MCF 10A (cell line): ENCODE data around the gene PPP2R3C. TPM values are rescaled to one million over a fixed set of nuclear protein-coding genes. Genes with fewer than 3 reads are reported as not detected.

ENCODE experiments used
- BruUV-seq: library from RNA; stranded (reverse); fragments of 400-500 nt; replicated peaks from 2 replicates; lab custom pipeline; 2021; lab: Mats Ljungman, UMichigan
- CTCF ChIA-PET: fragments of 300-600 bp; sonication (Branson Sonifier 250); formaldehyde crosslinking; extraction: SDS; loops from one replicate; lab custom pipeline; 2021; ENCODE audit warnings: antibody characterized with exemption, inconsistent platforms; lab: Yijun Ruan, JAX
- POLR2A ChIA-PET: fragments of 300-600, 350-650 bp; sonication (Branson Sonifier 250); formaldehyde crosslinking; extraction: SDS; loops from one replicate; lab custom pipeline; 2020; ENCODE audit warnings: antibody characterized with exemption, inconsistent platforms; lab: Yijun Ruan, JAX
- DNase-seq: peaks from one replicate; pipeline ENCODE4 v3.0.0-alpha.2; 2018; ENCODE audit not compliant: unreplicated experiment
- H3K27ac Mint-ChIP-seq: one replicate; pipeline ENCODE4 v1.8.0; 2022; ENCODE audit warnings: mild to moderate bottlenecking, low read depth, mixed read lengths; ENCODE audit not compliant: unreplicated experiment
- H3K27me3 Mint-ChIP-seq: one replicate; pipeline ENCODE4 v1.8.0; 2022; ENCODE audit warnings: mixed read lengths; ENCODE audit not compliant: insufficient read depth, unreplicated experiment
- H3K36me3 Mint-ChIP-seq: one replicate; pipeline ENCODE4 v1.8.0; 2022; ENCODE audit warnings: mild to moderate bottlenecking, moderate library complexity, mixed read lengths; ENCODE audit not compliant: insufficient read depth, unreplicated experiment
- H3K4me1 Mint-ChIP-seq: one replicate; pipeline ENCODE4 v1.8.0; 2022; ENCODE audit warnings: mixed read lengths; ENCODE audit not compliant: insufficient read depth, unreplicated experiment
- H3K4me3 Mint-ChIP-seq: one replicate; pipeline ENCODE4 v1.8.0; 2022; ENCODE audit warnings: mild to moderate bottlenecking, moderate library complexity, mixed read lengths; ENCODE audit not compliant: unreplicated experiment
- H3K9me3 Mint-ChIP-seq: one replicate; pipeline ENCODE4 v1.8.0; 2022; ENCODE audit warnings: mixed read lengths; ENCODE audit not compliant: unreplicated experiment
- intact Hi-C: fragments of 100-400 bp; cut with micrococcal nuclease; formaldehyde crosslinking; loops from 2 replicates; pipeline ENCODE4 v1.14.1; 2022
- total RNA-seq: library from RNA; stranded (reverse); gene quantifications from 2 replicates; pipeline ENCODE4 v1.2.3, GENCODE V29; 2022
- TF ChIP-seq, protein P1 (sequence below): fragments of 200-600 bp; IDR thresholded peaks from one replicate; pipeline ENCODE4 v1.8.0; 2022; ENCODE audit warnings: antibody characterized with exemption, mild to moderate bottlenecking; ENCODE audit not compliant: unreplicated experiment

Gene PPP2R3C
- total RNA-seq, 1 experiment from 2014 or later = 21.6 TPM

DNA sequence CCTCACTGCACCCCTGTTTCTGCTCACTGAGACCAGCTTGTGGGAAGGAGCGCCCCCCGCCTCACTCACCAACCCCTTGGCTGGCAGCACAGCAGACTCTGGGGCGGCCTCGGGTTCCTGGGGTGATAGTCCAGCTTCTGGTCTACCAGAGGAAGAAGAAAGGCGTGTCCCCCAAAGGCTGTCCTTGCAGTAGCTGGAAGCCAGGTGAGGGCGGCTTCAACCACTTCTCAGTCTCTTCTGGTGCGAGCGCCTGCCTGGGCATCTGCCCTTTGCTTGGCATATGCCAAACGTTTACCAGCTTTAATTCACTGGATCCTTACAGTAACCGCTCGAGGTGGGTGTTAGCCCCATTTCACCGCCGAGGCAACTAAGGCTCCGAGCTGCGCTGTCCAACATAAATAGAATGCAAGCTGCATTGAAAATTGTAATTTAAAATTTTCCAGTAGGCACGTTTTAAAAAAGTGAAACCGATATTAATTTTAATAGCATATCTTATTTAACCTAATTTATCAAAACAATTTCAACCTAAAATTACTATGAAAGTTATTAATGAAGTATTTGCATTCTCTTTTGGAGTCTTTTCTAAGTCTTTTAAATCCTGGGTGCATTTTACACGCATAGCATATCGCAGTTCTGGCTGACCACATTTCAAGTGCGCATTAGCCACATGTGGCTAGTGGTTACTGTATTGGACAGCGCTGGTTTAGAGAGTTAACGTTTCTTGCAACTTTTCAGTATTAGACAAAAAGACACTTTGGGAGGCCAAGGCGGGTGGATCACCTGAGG lies 74.8 kb downstream of the PPP2R3C start:
- peak overlapping the region; percentile 98 for H3K27ac Mint-ChIP-seq
- H3K4me1 Mint-ChIP-seq = peaks cover 24% of the 10 kb centered on the region
- TSS peak; percentile 43 for BruUV-seq
- peak; percentile 67 for DNase-seq
- no peaks in the 10 kb centered on the region for H3K27me3 Mint-ChIP-seq
- peak overlapping the region; percentile 94 for H3K4me3 Mint-ChIP-seq
- H3K9me3 Mint-ChIP-seq = no peaks in the 10 kb centered on the region
- H3K36me3 Mint-ChIP-seq = peaks cover 17% of the 10 kb centered on the region
- ChIA-PET POLR2A (interaction anchor here (0.6 to 4.6 kb wide), 34 partner anchors 13 to 385 kb away, joined by 3 to 104 read pairs (median 5); partner anchors contain the start of genes BAZ1A, NFKBIA, PPP2R3C and PRORP), CTCF (interaction anchor here (0.5 to 2.3 kb wide), 11 partner anchors 14 to 588 kb away, joined by 3 to 11 read pairs (median 4); no protein-coding TSS in a partner anchor)
- TF ChIP-seq, protein P1, sequence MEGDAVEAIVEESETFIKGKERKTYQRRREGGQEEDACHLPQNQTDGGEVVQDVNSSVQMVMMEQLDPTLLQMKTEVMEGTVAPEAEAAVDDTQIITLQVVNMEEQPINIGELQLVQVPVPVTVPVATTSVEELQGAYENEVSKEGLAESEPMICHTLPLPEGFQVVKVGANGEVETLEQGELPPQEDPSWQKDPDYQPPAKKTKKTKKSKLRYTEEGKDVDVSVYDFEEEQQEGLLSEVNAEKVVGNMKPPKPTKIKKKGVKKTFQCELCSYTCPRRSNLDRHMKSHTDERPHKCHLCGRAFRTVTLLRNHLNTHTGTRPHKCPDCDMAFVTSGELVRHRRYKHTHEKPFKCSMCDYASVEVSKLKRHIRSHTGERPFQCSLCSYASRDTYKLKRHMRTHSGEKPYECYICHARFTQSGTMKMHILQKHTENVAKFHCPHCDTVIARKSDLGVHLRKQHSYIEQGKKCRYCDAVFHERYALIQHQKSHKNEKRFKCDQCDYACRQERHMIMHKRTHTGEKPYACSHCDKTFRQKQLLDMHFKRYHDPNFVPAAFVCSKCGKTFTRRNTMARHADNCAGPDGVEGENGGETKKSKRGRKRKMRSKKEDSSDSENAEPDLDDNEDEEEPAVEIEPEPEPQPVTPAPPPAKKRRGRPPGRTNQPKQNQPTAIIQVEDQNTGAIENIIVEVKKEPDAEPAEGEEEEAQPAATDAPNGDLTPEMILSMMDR = no peak
- intact Hi-C loops = loop anchor here (1.0 to 5.0 kb wide), 3 partner anchors 74 to 358 kb away; partner anchors contain the start of genes NFKBIA and PPP2R3C

DNA sequence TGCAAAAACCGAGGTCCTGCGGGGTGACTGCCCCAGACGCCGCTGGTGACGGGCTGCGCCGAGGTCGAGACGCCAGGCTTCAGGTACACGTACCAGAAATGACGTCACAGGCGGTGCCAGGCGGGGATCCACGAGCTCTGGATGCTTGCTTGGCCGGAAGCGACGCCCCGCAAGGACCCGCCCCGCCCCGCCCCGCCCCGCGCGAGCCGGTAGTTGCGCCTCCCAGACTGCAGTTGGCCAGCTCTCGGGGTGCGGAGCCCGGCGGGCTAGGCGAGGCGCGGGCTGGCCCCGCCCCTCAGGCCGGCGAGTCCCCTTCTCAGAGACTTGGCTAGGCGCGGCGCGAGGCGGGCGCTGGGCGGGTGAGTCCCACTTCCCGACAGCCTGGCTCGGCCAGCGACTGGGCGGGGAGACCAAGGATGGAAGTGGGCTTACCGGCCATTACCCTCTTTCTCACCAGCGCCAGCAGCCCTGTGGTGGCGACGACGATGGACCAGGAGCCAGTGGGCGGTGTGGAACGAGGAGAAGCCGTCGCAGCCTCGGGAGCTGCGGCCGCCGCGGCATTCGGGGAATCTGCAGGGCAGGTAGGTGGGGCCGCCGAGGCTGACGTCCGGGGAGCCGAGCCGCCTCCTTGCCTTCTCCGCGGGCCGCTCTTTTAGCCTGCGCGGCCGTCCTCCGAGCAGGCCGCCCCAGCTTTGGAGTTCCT lies 75.6 kb downstream of the PPP2R3C start, which contains the start of gene FAM177A1:
FAM177A1 (plus strand) TSS at position 225 of the 703 bp plus-strand sequence; CDS start at position 417, 192 bp downstream.
- Mint-ChIP-seq H3K27me3 (no peaks in the 10 kb centered on the region), H3K36me3 (peaks cover 10% of the 10 kb centered on the region), H3K9me3 (no peaks in the 10 kb centered on the region), H3K4me1 (peaks cover 24% of the 10 kb centered on the region), H3K4me3 (peak within 1 kb of the TSS; percentile 94), H3K27ac (peak within 1 kb of the TSS; percentile 98)
- BruUV-seq = no TSS peak
- ChIA-PET CTCF (interaction anchor here (0.5 to 2.3 kb wide), 8 partner anchors 34 to 588 kb away, joined by 3 to 11 read pairs (median 4); no protein-coding TSS in a partner anchor), POLR2A (interaction anchor here (0.6 to 4.6 kb wide), 42 partner anchors 10 to 384 kb away, joined by 3 to 104 read pairs (median 4); partner anchors contain the start of genes BAZ1A, NFKBIA, PPP2R3C and PRORP)
- TF ChIP-seq, protein P1 = no peak
- intact Hi-C loops = loop anchor here (1.0 to 5.0 kb wide), 3 partner anchors 75 to 359 kb away; partner anchors contain the start of genes NFKBIA and PPP2R3C
- peak; percentile 97 for DNase-seq

DNA sequence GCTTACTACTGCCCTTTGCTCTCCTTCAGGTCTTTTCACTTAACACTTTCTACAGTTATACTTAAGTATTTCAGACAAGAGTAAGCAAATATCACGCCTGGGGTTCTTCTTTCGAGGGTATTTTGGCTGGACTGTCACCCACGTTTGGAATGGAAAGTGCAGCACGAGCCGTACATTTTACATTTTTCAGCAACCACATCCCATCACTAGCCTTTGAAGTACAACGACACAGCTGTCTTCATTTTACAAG lies 76.1 kb downstream of the PPP2R3C start:
- ChIA-PET POLR2A (interaction anchor here (0.7 to 4.6 kb wide), 31 partner anchors 11 to 383 kb away, joined by 3 to 104 read pairs (median 5); partner anchors contain the start of genes BAZ1A, NFKBIA, PPP2R3C and PRORP), CTCF (interaction anchor here (0.6 to 2.3 kb wide), 2 partner anchors 260 to 376 kb away, joined by 3 to 11 read pairs; no protein-coding TSS in a partner anchor)
- H3K9me3 Mint-ChIP-seq = no peaks in the 10 kb centered on the region
- peaks cover 22% of the 10 kb centered on the region for H3K4me1 Mint-ChIP-seq
- intact Hi-C loops = loop anchor here (1.0 to 5.0 kb wide), 3 partner anchors 76 to 359 kb away; partner anchors contain the start of genes NFKBIA and PPP2R3C
- peak overlapping the region; percentile 94 for H3K4me3 Mint-ChIP-seq
- TF ChIP-seq, protein P1 = no peak
- no peak for DNase-seq
- H3K27me3 Mint-ChIP-seq = no peaks in the 10 kb centered on the region
- H3K36me3 Mint-ChIP-seq = peaks cover 5% of the 10 kb centered on the region
- peak overlapping the region; percentile 98 for H3K27ac Mint-ChIP-seq
- no TSS peak for BruUV-seq
